ENCODE results near the gene DNAJB6.

- TF ChIP-seq CTCF (IDR thresholded peaks at IDR 0.05) (no peak), POLR2A (IDR thresholded peaks at IDR 0.05) (no peak), POLR2AphosphoS5 (IDR thresholded peaks at IDR 0.05) (no peak)
Observed at GRCh38 chr7:157441023-157441399, 104.2 kb downstream of the DNAJB6 start.
